A673 (cell line): ENCODE measurements around the gene SOX6. TPM values are rescaled to one million over a fixed set of nuclear protein-coding genes. Genes with fewer than 3 reads are reported as not detected.

Source experiments
- BruUV-seq: library from RNA; stranded (reverse); fragments of 400-500 nt; replicated peaks from 2 replicates; lab custom pipeline; 2021; lab: Mats Ljungman, UMichigan
- CTCF ChIA-PET: fragments of 300-600 bp; sonication (Branson Sonifier 250); formaldehyde crosslinking; loops from one replicate; lab custom pipeline; 2022; ENCODE audit warnings: antibody characterized with exemption; lab: Charles Lee
- POLR2A ChIA-PET: fragments of 300-600 bp; sonication (Branson Sonifier 250); formaldehyde crosslinking; loops from one replicate; lab custom pipeline; 2022; ENCODE audit warnings: antibody characterized with exemption; ENCODE audit not compliant: low non-redundant PET; lab: Charles Lee
- DNase-seq: peaks from one replicate; pipeline ENCODE4 v3.0.0-alpha.2; 2015; ENCODE audit warnings: low spot score
- H3K27ac ChIP-seq: fragments of 200-600 bp; sonication (generic); 2 replicates; pipeline ENCODE4 v1.5.1; 2016; ENCODE audit warnings: mixed run types, low read depth, mild to moderate bottlenecking, mixed read lengths, antibody characterized with exemption, low read length; ENCODE audit not compliant: poor library complexity, severe bottlenecking
- H3K27me3 ChIP-seq: fragments of 200-600 bp; sonication (generic); replicated peaks from 2 replicates; pipeline ENCODE4 v1.6.1; 2017; ENCODE audit warnings: mixed run types, low read depth, mild to moderate bottlenecking, mixed read lengths, antibody characterized with exemption, low read length; ENCODE audit not compliant: insufficient read depth, poor library complexity
- H3K36me3 ChIP-seq: fragments of 200-600 bp; sonication (generic); 2 replicates; pipeline ENCODE4 v1.6.1; 2016; ENCODE audit warnings: mixed run types, mild to moderate bottlenecking, mixed read lengths, antibody characterized with exemption, low read length; ENCODE audit not compliant: insufficient read depth, poor library complexity, severe bottlenecking
- H3K4me1 ChIP-seq: fragments of 200-600 bp; sonication (generic); 2 replicates; pipeline ENCODE4 v1.6.1; 2017; ENCODE audit warnings: mixed run types, mild to moderate bottlenecking, mixed read lengths, antibody characterized with exemption, low read length; ENCODE audit not compliant: insufficient read depth, poor library complexity, severe bottlenecking
- H3K4me3 ChIP-seq: fragments of 200-600 bp; sonication (generic); 2 replicates; pipeline ENCODE4 v1.5.1; 2016; ENCODE audit warnings: low read depth, mixed run types, mild to moderate bottlenecking, mixed read lengths, low read length; ENCODE audit not compliant: poor library complexity, severe bottlenecking
- H3K9me3 ChIP-seq: fragments of 200-600 bp; sonication (generic); 2 replicates; pipeline ENCODE4 v1.6.1; 2016; ENCODE audit warnings: mixed run types, low read depth, mild to moderate bottlenecking, mixed read lengths, antibody characterized with exemption, low read length; ENCODE audit not compliant: poor library complexity, severe bottlenecking
- EZH2 ChIP-seq: fragments of 200-600 bp; sonication (generic); IDR thresholded peaks from 2 replicates; pipeline ENCODE4 v1.6.1; 2017; ENCODE audit warnings: borderline replicate concordance, low read depth, mild to moderate bottlenecking, mixed read lengths, antibody characterized with exemption, low read length; ENCODE audit not compliant: poor library complexity, severe bottlenecking
- intact Hi-C: fragments of 100-400 bp; cut with micrococcal nuclease; formaldehyde crosslinking; loops from one replicate; pipeline ENCODE4 v1.10.0; 2022; ENCODE audit not compliant: unreplicated experiment
- total RNA-seq: library from RNA; stranded (reverse); gene quantifications from 2 replicates; pipeline ENCODE4 v1.2.3, GENCODE V29; 2021
- TF ChIP-seq, protein P1 (sequence below): fragments of 300-800, 200-600 bp; sonication (generic); conservative IDR thresholded peaks from 2 replicates; pipeline ENCODE4 v1.5.1; 2017; ENCODE audit warnings: low read depth, mild to moderate bottlenecking, antibody characterized with exemption, low read length, moderate library complexity, mixed read lengths

The SOX6 gene
- total RNA-seq, 1 experiment from 2014 or later, result 27.5 TPM

DNA sequence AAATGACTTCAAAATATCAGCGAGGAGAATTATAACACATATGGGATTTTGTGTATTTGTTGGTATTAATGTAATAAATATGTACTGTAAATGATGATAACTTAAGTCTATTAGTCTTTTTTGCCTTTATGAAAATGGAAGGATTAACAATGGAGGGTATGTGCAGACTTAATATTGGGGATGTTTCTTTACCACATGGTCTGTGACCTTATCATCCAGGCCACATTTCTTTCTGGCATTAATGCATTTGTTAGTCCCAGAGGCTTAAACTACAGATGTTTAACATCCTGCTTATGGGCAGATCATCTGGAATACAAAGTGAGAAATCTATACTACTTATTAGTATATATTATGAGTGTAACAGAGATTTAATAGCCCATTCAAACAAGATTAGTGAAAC lies 64.6 kb downstream of the SOX6 start:
- peaks cover 40% of the 10 kb centered on the region for H3K4me1 ChIP-seq
- H3K36me3 ChIP-seq, result no peaks in the 10 kb centered on the region
- no peaks in the 10 kb centered on the region for H3K27me3 ChIP-seq
- no peak overlapping the region for H3K27ac ChIP-seq
- POLR2A ChIA-PET, result no interaction called here
- no peaks in the 10 kb centered on the region for H3K9me3 ChIP-seq
- BruUV-seq, result no TSS peak
- TF ChIP-seq EZH2, result no peak
- TF ChIP-seq, protein P1, sequence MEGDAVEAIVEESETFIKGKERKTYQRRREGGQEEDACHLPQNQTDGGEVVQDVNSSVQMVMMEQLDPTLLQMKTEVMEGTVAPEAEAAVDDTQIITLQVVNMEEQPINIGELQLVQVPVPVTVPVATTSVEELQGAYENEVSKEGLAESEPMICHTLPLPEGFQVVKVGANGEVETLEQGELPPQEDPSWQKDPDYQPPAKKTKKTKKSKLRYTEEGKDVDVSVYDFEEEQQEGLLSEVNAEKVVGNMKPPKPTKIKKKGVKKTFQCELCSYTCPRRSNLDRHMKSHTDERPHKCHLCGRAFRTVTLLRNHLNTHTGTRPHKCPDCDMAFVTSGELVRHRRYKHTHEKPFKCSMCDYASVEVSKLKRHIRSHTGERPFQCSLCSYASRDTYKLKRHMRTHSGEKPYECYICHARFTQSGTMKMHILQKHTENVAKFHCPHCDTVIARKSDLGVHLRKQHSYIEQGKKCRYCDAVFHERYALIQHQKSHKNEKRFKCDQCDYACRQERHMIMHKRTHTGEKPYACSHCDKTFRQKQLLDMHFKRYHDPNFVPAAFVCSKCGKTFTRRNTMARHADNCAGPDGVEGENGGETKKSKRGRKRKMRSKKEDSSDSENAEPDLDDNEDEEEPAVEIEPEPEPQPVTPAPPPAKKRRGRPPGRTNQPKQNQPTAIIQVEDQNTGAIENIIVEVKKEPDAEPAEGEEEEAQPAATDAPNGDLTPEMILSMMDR, result no peak
- no peak for DNase-seq
- intact Hi-C loops, result no loop called here
- no peak overlapping the region for H3K4me3 ChIP-seq
- CTCF ChIA-PET, result no interaction called here

GRCh38 chr11:16289541-16289940 lies 66.8 kb downstream of the SOX6 start:
- CTCF ChIA-PET, result no interaction called here

GRCh38 chr11:16287630-16288280 lies 68.6 kb downstream of the SOX6 start:
- peaks cover 12% of the 10 kb centered on the region for H3K4me1 ChIP-seq
- no peak overlapping the region for H3K27ac ChIP-seq
- no peak for DNase-seq
- H3K4me3 ChIP-seq, result no peak overlapping the region
- BruUV-seq, result no TSS peak
- ChIA-PET POLR2A (no interaction called here), CTCF (no interaction called here)
- no peaks in the 10 kb centered on the region for H3K9me3 ChIP-seq
- TF ChIP-seq EZH2, result no peak
- TF ChIP-seq, protein P1, result no peak
- no peaks in the 10 kb centered on the region for H3K36me3 ChIP-seq
- H3K27me3 ChIP-seq, result no peaks in the 10 kb centered on the region
- intact Hi-C loops, result no loop called here

More at GRCh38 chr11:16289541-16289940, 66.8 kb downstream of the SOX6 start:
- no peak overlapping the region for H3K27ac ChIP-seq
- intact Hi-C loops, result no loop called here
- no peaks in the 10 kb centered on the region for H3K27me3 ChIP-seq
- H3K4me1 ChIP-seq, result peaks cover 25% of the 10 kb centered on the region
- BruUV-seq, result no TSS peak
- no peak for TF ChIP-seq EZH2
- TF ChIP-seq, protein P1, result no peak
- H3K9me3 ChIP-seq, result no peaks in the 10 kb centered on the region
- no peak overlapping the region for H3K4me3 ChIP-seq
- POLR2A ChIA-PET, result no interaction called here
- no peak for DNase-seq
- no peaks in the 10 kb centered on the region for H3K36me3 ChIP-seq
